ENCODE results near the gene HOXA7.

DNA sequence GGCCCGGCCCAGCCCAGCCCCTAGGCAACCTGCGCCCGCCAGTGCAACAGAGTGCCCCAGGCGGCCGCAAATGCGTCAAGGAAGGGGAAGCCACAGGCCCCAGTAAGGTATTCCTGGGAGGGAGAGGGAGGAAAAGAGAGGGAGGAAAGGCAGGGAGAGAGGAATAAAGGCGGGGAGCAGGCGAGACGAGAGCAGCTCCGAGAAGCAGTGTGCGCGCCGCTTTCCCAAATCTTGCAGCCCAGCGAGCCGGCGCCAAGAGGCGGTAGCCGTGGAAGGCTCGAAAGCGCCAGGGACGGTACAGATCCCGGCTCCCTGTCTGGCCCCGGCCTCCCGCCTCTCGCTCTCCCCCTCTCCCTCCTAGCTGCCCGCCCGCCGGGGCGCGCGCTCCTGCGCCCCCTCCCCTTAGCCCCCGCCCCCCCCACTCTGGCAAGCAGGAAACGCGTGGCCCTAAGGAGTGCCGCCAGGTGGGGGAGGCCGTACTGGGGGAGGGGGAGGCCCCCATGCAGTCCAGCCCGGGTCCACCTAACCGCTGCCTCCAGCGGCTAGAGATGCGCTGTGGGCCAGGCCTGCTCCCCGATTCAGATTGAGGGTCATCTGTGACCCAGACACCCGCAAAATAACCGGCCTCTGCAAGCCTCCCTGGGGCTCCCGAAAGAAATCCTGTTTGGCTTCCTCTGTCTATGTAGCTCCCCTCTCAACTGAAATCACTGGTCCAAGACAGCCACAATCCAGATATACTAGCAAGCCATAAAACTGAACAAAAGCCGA, 13.4 kb upstream of the HOXA7 start:
- TF ChIP-seq, protein P1, sequence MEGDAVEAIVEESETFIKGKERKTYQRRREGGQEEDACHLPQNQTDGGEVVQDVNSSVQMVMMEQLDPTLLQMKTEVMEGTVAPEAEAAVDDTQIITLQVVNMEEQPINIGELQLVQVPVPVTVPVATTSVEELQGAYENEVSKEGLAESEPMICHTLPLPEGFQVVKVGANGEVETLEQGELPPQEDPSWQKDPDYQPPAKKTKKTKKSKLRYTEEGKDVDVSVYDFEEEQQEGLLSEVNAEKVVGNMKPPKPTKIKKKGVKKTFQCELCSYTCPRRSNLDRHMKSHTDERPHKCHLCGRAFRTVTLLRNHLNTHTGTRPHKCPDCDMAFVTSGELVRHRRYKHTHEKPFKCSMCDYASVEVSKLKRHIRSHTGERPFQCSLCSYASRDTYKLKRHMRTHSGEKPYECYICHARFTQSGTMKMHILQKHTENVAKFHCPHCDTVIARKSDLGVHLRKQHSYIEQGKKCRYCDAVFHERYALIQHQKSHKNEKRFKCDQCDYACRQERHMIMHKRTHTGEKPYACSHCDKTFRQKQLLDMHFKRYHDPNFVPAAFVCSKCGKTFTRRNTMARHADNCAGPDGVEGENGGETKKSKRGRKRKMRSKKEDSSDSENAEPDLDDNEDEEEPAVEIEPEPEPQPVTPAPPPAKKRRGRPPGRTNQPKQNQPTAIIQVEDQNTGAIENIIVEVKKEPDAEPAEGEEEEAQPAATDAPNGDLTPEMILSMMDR (IDR thresholded peaks at IDR 0.05) = no peak
- no peak for TF ChIP-seq POLR2A (IDR thresholded peaks at IDR 0.05)
